ENCODE measurements around the gene CAPN3. TPM values are rescaled to one million over a fixed set of nuclear protein-coding genes. Genes with fewer than 3 reads are reported as not detected.

The CAPN3 gene
- total RNA-seq, 2 experiments from 2014 or later: 1.5 to 1.6 TPM

DNA sequence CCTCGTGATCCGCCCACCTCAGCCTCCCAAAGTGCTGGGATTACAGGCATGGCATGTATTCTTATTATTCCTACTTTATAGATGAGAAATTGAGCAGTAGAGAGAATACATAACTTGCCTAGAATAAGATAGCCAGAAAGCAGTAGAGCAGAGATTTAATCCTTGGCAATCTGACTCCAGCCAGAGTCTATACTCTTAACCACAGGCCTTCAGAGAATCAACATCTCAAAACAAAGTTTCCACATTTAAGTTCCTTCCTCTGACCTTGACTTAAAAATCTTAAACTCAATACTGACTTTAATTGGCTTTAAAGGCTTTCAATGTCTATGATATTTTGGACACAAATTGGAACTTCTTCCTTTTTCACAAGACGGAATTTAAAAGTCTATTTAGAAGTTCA is 94.5 kb downstream of the CAPN3 start:
- peaks cover 47% of the 10 kb centered on the region for H3K36me3 ChIP-seq (ENCODE audit: insufficient read depth, low read length)
- no peak overlapping the region for H3K27ac ChIP-seq (ENCODE audit: low read depth, low read length, poor library complexity, severe bottlenecking)
- ChIA-PET CTCF (ENCODE audit: unreplicated experiment) (no interaction called here), POLR2A (interaction anchor here (0.6 to 1.6 kb wide), 2 partner anchors 15 to 1565 kb away, joined by 3 to 4 read pairs; no protein-coding TSS in a partner anchor)
- H4K20me1 ChIP-seq (ENCODE audit: insufficient read depth, low read length): no peaks in the 10 kb centered on the region
- peaks cover 55% of the 10 kb centered on the region for H3K4me1 ChIP-seq (ENCODE audit: insufficient read depth, low read length, poor library complexity, severe bottlenecking)
- H3K4me2 ChIP-seq (ENCODE audit: low read length): peak overlapping the region; percentile 71; the same call in 1 of the 2 replicates
- no peak overlapping the region for H2AFZ ChIP-seq (ENCODE audit: low read length)
- intact Hi-C loops (cut with micrococcal nuclease; ENCODE audit: unreplicated experiment): no loop called here
- no peak for DNase-seq (ENCODE audit: low spot score)
- H3K79me2 ChIP-seq (ENCODE audit: insufficient read depth, low read depth, low read length): peaks cover 37% of the 10 kb centered on the region; the same call in 1 of the 2 replicates
- H3K9me3 ChIP-seq (ENCODE audit: low read length): peaks cover 4% of the 10 kb centered on the region; the same call in 1 of the 2 replicates
- TF ChIP-seq, protein P1, sequence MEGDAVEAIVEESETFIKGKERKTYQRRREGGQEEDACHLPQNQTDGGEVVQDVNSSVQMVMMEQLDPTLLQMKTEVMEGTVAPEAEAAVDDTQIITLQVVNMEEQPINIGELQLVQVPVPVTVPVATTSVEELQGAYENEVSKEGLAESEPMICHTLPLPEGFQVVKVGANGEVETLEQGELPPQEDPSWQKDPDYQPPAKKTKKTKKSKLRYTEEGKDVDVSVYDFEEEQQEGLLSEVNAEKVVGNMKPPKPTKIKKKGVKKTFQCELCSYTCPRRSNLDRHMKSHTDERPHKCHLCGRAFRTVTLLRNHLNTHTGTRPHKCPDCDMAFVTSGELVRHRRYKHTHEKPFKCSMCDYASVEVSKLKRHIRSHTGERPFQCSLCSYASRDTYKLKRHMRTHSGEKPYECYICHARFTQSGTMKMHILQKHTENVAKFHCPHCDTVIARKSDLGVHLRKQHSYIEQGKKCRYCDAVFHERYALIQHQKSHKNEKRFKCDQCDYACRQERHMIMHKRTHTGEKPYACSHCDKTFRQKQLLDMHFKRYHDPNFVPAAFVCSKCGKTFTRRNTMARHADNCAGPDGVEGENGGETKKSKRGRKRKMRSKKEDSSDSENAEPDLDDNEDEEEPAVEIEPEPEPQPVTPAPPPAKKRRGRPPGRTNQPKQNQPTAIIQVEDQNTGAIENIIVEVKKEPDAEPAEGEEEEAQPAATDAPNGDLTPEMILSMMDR (conservative IDR thresholded peaks at IDR 0.05; ENCODE audit: low read length): no peak
- no peak for TF ChIP-seq EZH2phosphoT487 (IDR thresholded peaks at IDR 0.05; ENCODE audit: borderline replicate concordance, low read depth, low read length)
- H3K4me3 ChIP-seq (ENCODE audit: low read depth, low read length, poor library complexity, severe bottlenecking): no peak overlapping the region
- H3K9me2 ChIP-seq (ENCODE audit: insufficient read depth, low read length): no peaks in the 10 kb centered on the region
- BruUV-seq (replicated peaks): no TSS peak

DNA sequence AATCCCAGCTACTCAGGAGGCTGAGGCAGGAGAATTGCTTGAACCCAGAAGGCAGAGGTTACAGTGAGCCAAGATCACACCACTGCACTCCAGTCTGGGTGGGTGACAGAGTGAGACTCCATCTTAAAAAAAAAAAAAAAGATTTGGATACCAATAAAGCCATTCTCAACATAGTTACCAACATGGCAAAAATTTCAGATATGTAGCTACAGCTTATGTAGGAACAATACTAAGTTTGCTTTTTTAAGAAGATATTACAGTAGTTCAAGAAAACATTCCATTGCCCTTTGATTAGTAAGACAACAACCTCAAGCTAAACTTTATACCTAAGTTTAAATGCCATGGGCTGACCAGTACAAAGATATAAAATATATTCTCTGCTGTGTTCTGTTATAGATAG is 97.2 kb downstream of the CAPN3 start:
- Histone ChIP-seq H3K79me2 (ENCODE audit: insufficient read depth, low read depth, low read length) (peaks cover 44% of the 10 kb centered on the region; the same call in 1 of the 2 replicates), H3K36me3 (ENCODE audit: insufficient read depth, low read length) (peaks cover 24% of the 10 kb centered on the region), H3K4me3 (ENCODE audit: low read depth, low read length, poor library complexity, severe bottlenecking) (peak overlapping the region; percentile 66), H4K20me1 (ENCODE audit: insufficient read depth, low read length) (no peaks in the 10 kb centered on the region), H3K9me2 (ENCODE audit: insufficient read depth, low read length) (no peaks in the 10 kb centered on the region), H3K4me1 (ENCODE audit: insufficient read depth, low read length, poor library complexity, severe bottlenecking) (peaks cover 65% of the 10 kb centered on the region), H3K27ac (ENCODE audit: low read depth, low read length, poor library complexity, severe bottlenecking) (peak overlapping the region; percentile 91), H2AFZ (ENCODE audit: low read length) (peak overlapping the region; percentile 60; the same call in 1 of the 2 replicates), H3K9me3 (ENCODE audit: low read length) (peaks cover 5% of the 10 kb centered on the region; the same call in 1 of the 2 replicates), H3K4me2 (ENCODE audit: low read length) (peak overlapping the region; percentile 71)
- intact Hi-C loops (cut with micrococcal nuclease; ENCODE audit: unreplicated experiment): loop anchor here (2.0 kb wide), 1 partner anchor 184 kb away; the partner anchor contains the start of genes GANC and TMEM87A
- ChIA-PET POLR2A (interaction anchor here (0.6 to 0.9 kb wide), 2 partner anchors 82 to 92 kb away, joined by 3 to 4 read pairs; no protein-coding TSS in a partner anchor), CTCF (ENCODE audit: unreplicated experiment) (no interaction called here)
- BruUV-seq (replicated peaks): no TSS peak
- no peak for TF ChIP-seq EZH2phosphoT487 (IDR thresholded peaks at IDR 0.05; ENCODE audit: borderline replicate concordance, low read depth, low read length)
- TF ChIP-seq, protein P1 (conservative IDR thresholded peaks at IDR 0.05; ENCODE audit: low read length): no peak
- no peak for DNase-seq (ENCODE audit: low spot score)

DNA sequence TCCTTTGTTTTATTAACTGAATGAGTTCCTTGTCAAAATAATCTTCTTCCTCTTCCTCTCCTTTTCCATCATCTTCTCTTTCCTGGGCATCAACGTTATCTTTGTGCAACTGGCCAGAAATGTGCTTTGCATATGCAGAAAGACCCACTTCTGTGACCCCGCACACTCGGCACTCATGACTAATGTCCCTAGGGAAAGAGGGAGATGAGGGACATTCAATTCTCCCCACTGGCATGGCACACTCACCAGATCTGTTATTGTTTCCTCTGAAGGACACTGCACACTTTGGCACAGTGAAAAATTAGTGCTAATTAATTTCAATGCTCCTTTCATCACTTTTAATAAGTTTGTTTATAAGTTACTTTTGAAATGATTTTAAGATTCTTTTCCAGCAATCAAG is 97.7 kb downstream of the CAPN3 start:
- Histone ChIP-seq H3K9me3 (ENCODE audit: low read length) (peaks cover 5% of the 10 kb centered on the region; the same call in 1 of the 2 replicates), H3K4me1 (ENCODE audit: insufficient read depth, low read length, poor library complexity, severe bottlenecking) (peaks cover 67% of the 10 kb centered on the region), H3K27ac (ENCODE audit: low read depth, low read length, poor library complexity, severe bottlenecking) (peak overlapping the region; percentile 91), H3K36me3 (ENCODE audit: insufficient read depth, low read length) (peaks cover 25% of the 10 kb centered on the region), H2AFZ (ENCODE audit: low read length) (peak overlapping the region; percentile 60; the same call in 1 of the 2 replicates), H3K79me2 (ENCODE audit: insufficient read depth, low read depth, low read length) (peaks cover 44% of the 10 kb centered on the region; the same call in 1 of the 2 replicates), H3K9me2 (ENCODE audit: insufficient read depth, low read length) (no peaks in the 10 kb centered on the region), H4K20me1 (ENCODE audit: insufficient read depth, low read length) (no peaks in the 10 kb centered on the region), H3K4me2 (ENCODE audit: low read length) (peak overlapping the region; percentile 71), H3K4me3 (ENCODE audit: low read depth, low read length, poor library complexity, severe bottlenecking) (peak overlapping the region; percentile 66)
- intact Hi-C loops (cut with micrococcal nuclease; ENCODE audit: unreplicated experiment): loop anchor here (2.0 kb wide), 1 partner anchor 184 kb away; the partner anchor contains the start of genes GANC and TMEM87A
- ChIA-PET CTCF (ENCODE audit: unreplicated experiment) (no interaction called here), POLR2A (interaction anchor here (0.6 to 1.2 kb wide), 2 partner anchors 10 to 83 kb away, joined by 3 to 4 read pairs; no protein-coding TSS in a partner anchor)
- TF ChIP-seq, protein P1 (conservative IDR thresholded peaks at IDR 0.05; ENCODE audit: low read length): no peak
- TF ChIP-seq EZH2phosphoT487 (IDR thresholded peaks at IDR 0.05; ENCODE audit: borderline replicate concordance, low read depth, low read length): no peak
- BruUV-seq (replicated peaks): no TSS peak
- peak; percentile 54 for DNase-seq (ENCODE audit: low spot score)
